GM18499 (cell line): Measurements from ENCODE around the gene CHRD.

Experiments used
- ATAC-seq: cut with Tn5 transposase; IDR thresholded peaks from one replicate; pipeline ENCODE4 v1.9.1; 2021; ENCODE audit warnings: moderate number of reproducible peaks; ENCODE audit not compliant: insufficient read depth, unreplicated experiment

Gene CHRD

GRCh38 chr3:184380627-184381260 lies 890 bp downstream of the CHRD start:
- no peak for ATAC-seq

GRCh38 chr3:184381261-184382224 lies 1.7 kb downstream of the CHRD start:
- ATAC-seq: no peak

GRCh38 chr3:184382326-184383032 lies 2.6 kb downstream of the CHRD start:
- ATAC-seq: no peak

GRCh38 chr3:184383033-184383740 lies 3.3 kb downstream of the CHRD start:
- no peak for ATAC-seq

GRCh38 chr3:184384342-184384741 lies 4.5 kb downstream of the CHRD start:
- ATAC-seq: no peak

GRCh38 chr3:184384856-184385422 lies 5.1 kb downstream of the CHRD start:
- no peak for ATAC-seq

- no peak for ATAC-seq
Observed at GRCh38 chr3:184386047-184386806, 6.4 kb downstream of the CHRD start.

- ATAC-seq: no peak
Observed at GRCh38 chr3:184387174-184387714, 7.4 kb downstream of the CHRD start.

- ATAC-seq: no peak
Observed at GRCh38 chr3:184388164-184388935, 8.5 kb downstream of the CHRD start.

GRCh38 chr3:184388936-184389230 lies 9.0 kb downstream of the CHRD start:
- ATAC-seq: no peak

GRCh38 chr3:184389384-184389783 lies 9.5 kb downstream of the CHRD start:
- ATAC-seq: no peak

GRCh38 chr3:184389935-184390528 lies 10.2 kb downstream of the CHRD start:
- no peak for ATAC-seq

- ATAC-seq: no peak
Observed at GRCh38 chr3:184391266-184391665, 11.4 kb downstream of the CHRD start.

GRCh38 chr3:184395320-184395660 lies 15.4 kb downstream of the CHRD start:
- no peak for ATAC-seq

GRCh38 chr3:184399410-184399809 lies 19.6 kb downstream of the CHRD start:
- no peak for ATAC-seq

GRCh38 chr3:184405075-184406030 lies 25.5 kb downstream of the CHRD start:
- no peak for ATAC-seq

GRCh38 chr3:184409331-184409926 lies 29.6 kb downstream of the CHRD start:
- no peak for ATAC-seq
